ENCODE measurements around the gene IQCN.

The IQCN gene

DNA sequence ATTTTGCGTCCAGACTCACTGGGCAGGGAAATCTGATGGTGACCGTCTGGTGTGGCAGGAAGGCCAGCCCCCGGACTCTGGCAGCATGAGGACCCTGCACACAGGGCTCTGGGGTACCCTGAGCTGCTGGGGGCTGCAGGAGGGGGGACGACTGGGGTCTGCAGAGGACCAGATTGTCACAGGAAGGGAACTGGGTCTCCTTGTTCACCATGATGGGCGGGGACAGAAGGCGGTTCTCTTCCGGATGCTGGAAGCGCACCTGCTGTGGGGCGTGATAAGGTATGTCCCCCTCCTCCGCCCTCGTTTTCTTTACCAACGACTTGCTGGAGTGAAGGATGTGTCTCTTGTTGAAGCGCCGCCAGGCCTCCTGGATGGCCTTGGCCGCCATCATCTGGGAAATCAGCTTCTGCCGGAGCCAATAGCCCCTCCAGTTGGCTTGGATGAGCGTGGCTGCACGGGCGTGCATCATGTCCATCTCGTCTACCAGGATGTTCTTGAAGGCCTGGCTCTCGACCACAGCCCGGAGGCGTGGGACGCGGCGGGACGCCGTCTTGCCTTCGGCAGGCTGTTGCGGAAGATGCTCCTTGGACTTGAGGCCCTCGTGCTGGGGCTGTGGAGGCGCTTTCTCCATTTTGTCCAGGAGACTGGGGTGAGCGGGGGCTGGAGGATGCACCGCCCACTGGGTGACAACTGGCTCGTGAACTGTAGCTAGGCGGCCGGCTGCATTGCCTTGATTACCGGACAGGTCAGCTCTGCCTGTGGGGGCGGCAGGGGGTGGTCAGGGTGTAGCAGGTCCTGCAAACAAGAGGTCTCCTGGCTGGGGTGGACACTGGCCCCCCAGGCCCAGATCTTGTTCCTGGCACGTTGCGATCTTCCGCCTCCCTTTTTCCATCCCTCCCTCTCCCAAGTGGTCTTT, 7.2 kb downstream of the IQCN start:
- in situ Hi-C loops (cut with MboI; ENCODE audit: low sequenced_read_pairs): no loop called here

DNA sequence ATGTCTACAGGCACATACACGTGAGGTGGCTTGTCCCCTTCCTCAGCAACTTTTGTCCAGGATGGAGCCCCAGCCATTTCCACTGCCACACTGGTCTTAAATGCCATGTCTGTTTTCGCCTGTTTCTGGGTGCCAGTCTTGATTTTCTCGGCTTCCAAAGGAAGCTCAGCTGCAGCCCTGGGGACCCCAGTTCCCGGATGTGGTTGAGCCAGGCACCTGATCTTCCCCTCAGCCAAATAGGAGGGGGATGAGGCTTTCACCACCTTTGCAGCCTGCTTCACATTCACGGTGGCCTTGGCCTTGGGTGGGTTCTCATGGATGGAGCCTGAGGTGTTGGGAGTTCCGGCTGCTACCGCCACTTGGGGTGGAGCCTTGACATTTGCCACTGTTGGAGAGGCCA, 8.7 kb downstream of the IQCN start:
- in situ Hi-C loops (cut with MboI; ENCODE audit: low sequenced_read_pairs): no loop called here

DNA sequence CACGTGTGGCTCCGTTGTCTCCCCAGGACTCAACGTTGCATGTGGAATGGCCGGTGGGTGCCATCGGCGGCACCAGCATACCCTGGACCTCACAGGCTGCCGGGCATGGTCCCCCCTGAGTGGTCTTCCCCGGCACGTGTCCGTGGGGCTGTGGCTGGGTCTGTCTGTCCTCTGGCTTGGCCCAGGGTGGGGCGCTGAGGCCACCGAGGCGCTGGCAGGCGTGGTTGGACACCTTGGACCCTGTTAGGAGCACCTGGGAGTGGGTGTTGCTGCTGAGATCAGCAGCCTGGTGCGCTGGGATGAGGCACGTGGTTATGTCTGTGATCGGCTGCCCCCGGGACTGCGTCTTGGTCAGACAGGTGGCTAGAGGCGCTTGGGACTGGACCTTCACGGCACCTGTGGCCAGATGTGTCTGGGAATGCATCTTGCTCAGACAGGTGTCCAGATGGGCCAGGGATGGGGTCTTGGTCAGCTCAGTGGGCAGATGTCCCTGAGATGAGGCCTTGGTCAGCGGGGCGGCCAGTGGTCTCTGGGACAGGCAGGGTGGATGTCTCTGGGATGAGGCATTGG, 9.2 kb downstream of the IQCN start:
- in situ Hi-C loops (cut with MboI; ENCODE audit: low sequenced_read_pairs): no loop called here

DNA sequence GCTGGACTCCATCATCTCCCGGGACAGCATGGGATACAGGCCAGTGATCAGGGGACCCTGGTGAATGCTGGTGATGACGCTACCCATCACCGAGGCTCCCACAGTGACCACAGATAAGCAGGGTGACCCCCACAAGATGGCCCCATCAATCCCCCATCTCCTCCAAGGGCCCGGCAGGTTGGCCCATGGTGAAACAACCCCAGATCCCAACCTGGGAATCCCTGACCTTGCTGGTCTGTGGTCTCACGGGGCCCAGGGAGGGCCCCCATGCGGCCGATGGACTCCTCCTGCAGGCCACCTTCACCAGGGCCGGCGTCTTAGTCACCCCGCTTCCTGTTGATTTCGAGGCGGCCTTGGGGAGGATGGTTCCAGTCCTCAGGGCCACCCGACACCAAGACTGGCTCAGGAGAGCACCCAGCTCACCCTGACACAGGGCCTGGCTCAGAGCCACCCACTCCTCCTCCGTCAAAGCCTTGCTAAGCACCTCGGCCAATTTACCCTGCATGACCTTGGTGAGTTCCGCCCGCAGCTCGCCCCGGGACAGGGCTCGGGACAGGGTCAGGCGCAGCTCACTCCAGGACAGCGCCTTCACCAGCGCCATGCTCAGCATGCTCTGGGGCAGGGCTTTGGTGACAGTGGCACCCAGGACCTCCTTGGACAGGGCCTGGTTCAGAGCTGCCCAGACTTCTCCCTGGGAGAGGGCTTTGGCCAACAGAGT, 10.0 kb downstream of the IQCN start:
- in situ Hi-C loops (cut with MboI; ENCODE audit: low sequenced_read_pairs): no loop called here

DNA sequence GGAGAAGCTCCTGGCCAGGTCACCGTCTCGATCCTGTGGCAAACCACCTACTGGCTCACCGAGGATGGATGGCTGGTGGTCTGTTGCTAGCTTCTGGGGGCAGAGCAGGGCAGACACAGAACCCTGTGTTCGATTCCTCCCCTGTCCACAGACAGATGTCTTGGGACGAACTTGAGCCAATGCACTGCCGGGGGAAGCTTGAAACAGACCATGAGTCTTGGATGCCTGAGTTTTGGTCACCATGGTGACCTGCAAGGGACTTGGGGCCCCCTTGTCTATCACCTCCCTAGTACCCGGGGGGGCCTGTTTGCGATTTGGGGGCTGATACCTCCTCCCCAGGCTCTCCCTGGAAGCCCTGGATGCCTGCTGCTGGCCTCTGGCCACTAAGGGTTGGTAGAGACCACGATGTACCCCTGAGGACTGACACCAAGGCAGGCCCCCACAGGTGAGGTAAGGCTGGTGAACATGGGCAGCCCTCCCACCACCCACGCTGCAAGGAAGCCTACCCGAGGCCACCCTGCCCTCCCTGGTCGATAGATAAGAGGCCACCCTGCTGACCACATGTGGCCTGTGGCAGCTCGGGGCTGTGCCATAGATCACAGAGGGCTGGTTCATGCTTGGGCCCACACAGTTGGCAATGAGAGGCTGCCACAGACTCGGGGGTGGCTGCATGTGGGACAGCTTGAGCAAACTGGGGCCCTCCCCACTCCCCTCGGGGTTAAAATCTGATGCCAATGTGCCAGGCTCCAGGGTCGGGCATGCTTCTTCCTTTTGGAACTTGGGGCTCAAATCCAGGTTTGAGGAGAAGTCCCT, 10.7 kb downstream of the IQCN start:
- in situ Hi-C loops (cut with MboI; ENCODE audit: low sequenced_read_pairs): no loop called here

DNA sequence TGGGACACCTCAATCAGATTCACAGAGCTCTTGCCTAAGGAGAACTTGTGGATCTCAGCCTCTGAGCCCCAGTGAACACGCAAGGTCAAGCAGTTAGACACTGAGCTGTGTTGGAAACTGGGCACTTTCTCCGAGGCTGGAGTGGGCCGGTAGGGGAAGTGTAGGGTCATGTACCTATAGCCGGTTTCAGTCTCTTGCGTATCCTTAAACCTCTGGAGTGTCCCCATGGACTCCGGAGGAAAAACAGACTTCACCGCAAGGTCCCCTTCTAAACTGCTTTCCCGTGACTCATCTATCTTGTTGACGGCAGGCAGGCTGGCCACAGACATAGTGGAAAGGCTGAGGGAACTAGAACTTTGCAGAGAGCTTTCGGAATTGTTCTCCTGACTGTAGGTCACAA, 11.3 kb downstream of the IQCN start:
- in situ Hi-C loops (cut with MboI; ENCODE audit: low sequenced_read_pairs): no loop called here

DNA sequence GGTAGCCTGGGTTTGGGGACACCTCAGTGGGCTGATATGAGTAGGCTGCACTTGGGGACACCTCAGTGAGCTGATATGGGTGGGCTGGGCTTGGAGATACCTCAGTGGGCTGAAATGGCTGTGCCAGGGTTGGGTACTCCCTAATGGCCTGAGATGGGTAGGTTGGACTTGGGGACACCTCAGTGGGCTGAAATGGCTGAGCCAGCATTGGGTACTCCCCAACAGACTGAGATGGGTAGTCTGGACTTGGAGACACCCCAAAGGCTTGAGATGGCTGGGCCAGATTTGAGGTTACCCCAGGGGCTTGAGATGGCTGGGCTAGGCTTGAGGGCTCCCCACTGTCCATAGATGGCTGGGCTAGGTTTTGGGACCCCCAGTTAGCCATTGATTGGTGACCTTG, 12.1 kb downstream of the IQCN start:
- in situ Hi-C loops (cut with MboI; ENCODE audit: low sequenced_read_pairs): no loop called here

DNA sequence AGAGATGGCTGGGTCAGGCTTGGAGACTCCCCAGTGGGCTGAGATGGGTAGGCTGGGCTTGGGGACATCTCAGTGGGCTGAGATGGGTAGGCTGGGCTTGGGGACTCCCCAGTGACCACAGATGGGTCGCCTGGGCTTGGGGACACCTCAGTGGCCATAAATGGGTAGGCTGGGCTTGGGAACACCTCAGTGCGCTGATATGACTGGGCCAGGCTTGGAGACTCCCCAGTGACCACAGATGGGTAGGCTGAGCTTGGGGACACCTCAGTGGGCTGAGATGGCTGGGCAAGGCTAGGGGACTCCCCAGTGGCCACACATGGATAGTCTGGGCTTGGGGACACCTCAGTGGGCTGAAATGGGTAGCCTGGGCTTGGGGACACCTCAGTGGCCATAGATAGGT, 12.8 kb downstream of the IQCN start:
- in situ Hi-C loops (cut with MboI; ENCODE audit: low sequenced_read_pairs): no loop called here

DNA sequence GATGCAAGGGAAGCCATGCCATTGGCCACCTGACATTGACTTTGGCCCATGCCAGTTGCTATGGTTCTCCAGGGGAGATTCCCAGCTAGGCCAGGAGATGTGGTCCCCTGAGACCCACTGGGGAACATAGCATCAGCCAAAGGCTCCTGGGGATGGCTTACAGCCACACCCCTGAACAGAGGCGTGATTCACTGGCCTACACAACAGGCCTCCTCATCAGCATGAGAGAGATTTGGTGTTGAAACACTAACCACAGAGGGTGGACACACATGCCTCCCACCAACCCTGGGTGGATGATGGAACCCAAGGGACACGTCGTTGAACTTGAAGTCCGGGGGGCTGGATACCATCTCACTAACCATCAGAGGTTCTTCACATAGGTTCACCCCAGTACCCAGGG, 14.4 kb downstream of the IQCN start:
- in situ Hi-C loops (cut with MboI; ENCODE audit: low sequenced_read_pairs): no loop called here

DNA sequence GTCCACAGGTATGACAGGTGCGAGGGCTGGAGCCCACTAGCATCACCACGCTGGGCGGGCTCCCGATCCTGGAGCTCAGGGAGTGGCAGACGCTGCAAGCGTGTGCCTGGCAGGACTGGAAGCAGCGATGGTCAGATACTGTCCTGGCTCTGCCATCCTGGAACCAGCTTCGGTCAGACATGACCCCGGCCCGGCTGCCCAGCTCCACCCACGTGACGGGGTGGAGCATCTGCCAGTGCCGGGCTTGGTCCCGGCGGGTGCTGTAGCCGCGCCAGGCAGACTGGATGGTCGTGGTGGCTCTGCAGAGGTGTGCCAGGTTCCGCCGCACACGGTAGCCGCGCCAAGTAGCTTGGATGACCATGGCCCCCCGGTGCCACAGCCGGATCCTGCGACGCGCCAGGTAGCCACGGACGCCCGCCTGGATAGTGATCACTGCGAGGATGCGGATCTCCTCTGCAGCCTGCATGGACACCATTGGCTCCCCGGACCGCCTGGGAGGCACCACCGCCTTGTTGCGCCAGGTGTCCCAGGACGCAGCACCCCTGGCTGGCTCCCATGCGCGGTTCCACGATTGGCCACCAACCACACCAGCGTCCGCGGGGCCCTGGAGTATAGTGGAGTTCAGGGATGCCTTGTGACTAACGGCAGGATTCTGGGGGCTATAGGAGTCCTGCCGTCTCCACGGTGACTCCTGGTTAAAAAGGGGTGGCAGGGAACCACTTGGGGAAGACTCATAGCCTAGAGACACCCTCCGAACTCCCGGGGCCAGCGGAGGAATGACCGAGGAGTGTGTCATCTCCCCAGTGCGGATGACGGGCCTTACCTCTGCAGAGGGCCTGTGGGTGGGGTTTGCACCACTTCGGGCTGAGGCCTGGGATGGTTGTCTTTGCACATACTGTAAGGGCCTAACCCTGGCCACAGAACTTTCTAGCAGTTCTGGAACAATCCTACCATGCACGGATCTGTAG, 16.5 kb downstream of the IQCN start:
- in situ Hi-C loops (cut with MboI; ENCODE audit: low sequenced_read_pairs): no loop called here

DNA sequence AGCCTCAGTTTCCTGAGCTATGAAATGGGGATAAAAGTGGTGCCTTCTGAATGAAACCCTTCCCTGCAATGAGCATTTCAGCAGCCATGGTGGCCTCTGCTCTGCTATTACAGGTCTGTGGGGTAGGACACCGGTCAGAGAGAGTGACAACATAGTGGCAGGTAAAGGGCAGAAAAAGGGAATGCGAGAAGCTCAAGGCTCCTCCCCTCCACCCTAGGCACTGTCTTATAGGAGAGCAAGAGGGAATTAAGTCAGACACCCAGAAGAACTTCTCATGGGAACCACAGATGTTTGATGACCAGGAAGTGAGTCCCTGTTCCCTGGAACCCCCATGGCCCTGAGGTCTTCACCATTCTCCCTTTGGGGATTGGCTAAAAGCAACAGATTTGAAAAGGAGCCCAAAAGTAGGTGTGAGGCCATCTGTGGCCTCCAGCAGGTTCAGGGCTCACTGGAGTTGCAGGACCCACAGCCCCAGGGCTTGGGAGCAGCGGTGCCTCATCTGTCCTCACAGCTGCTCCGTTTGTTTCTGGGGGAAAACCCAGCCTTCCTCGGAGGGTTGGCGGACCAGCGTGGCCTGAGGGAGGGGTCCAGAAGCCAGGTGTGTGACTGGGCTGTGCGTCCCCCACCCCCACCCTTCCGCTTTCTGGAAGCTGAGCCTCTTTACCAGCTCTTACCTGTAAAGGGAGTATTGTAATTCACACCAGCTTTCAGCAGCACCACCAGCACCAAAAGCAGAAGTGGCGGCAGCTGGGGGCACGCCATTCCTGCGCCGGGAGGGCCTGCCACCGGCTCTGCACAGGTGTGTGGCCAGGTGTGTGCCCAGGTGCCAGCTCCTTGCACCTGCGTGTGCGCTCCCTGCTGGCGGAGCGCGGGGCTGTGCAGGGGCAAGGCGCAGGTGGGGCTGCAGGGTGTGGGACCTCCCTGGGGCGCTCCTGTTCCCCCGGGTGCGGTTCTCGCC, 19.4 kb downstream of the IQCN start:
- in situ Hi-C loops (cut with MboI; ENCODE audit: low sequenced_read_pairs): no loop called here

DNA sequence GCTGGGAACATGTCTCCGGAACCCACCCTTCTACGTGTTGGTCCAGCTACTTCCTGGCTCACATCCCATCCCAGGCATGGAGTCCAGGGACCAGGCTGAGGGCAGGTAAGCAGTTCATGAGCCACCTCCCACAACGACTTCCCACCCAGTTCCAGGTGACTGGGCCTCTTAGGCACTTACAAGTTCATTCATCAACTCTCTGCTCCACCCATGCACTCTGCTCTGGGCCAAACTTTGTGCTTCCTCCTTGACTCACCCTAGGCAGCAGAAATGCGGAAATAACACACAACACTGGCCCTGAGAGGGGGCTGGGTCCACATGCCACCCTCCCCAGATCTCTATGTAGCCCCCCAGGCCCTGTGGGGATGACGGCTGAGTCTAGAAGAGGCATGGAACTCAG, 20.5 kb downstream of the IQCN start:
- in situ Hi-C loops (cut with MboI; ENCODE audit: low sequenced_read_pairs): no loop called here

DNA sequence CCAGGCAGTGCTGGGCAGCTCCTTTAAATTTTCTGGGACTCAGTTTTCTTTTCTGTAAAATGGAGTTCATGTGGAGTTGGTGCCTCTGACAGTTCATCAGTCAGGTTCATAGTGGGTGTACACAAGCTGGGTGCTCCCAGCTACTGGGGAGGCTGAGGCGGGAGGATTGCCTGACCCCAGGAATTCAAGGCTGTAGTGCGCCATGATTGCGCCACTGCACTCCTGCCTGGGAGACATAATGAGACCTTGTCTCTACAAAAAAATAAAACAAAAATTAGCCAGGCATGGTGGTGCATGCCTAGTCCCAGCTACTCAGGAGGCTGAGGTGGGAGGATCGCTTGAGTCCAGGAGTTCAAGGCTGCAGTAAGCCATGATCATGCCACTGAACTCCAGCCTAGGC, 21.1 kb downstream of the IQCN start:
- in situ Hi-C loops (cut with MboI; ENCODE audit: low sequenced_read_pairs): no loop called here

DNA sequence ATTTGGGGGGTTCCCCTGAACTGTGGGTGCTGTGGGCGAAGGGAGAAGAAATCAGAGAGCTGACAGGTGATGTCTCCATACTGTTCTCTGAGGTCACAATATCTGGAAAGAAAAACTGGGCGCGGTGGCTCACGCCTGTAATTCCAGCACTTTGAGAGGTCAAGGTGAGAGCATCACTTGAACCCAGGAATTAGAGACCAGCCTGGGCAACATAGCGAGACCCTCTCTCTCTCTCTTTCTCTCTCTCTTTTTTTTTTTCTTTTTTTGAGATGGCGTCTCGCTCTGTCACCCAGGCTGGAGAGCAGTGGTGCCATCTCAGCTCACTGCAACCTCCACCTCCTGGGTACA, 21.9 kb downstream of the IQCN start:
- in situ Hi-C loops (cut with MboI; ENCODE audit: low sequenced_read_pairs): no loop called here

DNA sequence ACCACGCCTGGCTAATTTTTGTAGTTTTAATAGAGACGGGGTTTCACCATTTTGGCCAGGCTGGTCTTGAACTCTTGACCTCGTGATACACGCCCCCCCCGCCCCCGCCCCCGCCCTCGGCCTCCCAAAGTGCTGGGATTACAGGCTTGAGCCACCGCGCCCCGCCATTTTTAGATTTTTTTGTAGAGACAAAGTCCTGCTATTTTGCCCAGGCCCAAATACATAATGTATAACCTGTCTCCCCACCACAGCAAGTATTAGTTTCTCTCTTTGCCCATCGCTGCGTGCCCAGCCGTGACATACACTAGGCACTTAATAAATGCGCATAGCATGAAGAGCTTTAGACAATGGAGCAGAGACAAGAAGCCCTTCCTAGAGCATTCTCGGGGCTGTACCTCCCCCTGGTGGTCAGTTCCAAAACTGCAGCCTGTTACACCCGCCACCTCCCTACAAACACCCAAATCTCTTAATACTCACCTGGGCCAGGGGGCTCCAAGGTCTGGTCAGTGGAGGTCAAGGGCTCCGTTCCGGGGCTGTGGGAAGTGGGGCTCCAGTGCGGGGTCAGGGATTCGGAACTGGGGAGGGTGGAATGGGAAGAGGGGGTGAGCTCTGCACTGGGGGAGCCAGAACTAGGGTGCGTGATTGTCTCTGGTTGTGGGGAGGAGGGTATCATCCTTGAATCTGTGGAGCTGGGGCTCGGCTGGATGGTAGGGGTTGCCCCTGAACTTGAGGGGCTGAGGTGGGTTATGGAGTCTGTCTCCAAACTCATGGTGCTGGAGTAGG, 22.5 kb downstream of the IQCN start:
- in situ Hi-C loops (cut with MboI; ENCODE audit: low sequenced_read_pairs): no loop called here

DNA sequence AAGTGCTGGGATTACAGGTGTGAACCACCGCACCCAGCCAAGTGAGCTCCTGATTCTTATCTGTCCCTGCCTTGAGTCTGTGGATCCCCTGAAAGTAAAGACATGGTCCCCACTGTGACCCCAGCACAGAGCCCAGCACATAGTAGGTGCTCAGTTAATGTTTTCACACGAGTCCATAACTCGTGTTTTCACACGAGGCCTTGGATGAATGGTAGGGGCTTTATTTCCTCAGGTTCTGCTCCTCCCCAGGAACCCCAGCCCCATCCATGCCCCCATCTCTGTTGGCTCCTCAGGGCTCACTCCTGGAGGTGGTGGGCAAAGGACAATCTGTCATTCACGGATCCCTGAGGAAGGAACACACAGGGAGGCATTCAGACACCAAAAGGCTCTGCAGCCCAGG, 24.4 kb downstream of the IQCN start:
- in situ Hi-C loops (cut with MboI; ENCODE audit: low sequenced_read_pairs): no loop called here

DNA sequence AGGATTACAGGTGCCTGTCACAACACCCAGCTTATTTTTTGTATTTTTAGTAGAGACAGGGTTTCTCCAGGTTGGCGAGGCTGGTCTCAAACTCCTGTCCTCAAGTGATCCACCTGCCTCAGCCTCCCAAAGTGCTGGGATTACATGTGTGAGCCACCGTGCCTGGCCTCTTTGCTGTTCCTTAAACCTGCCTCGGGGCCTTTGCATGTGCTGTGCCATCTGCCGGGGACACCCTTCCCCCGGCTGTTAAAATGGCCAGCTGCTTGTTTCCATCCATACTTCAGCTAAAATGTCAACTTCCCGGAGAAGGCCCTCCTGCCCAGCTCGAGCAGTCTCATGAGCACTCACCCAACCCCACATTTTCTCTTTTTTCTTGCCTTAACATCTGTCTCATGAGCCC, 29.0 kb downstream of the IQCN start:
- in situ Hi-C loops (cut with MboI; ENCODE audit: low sequenced_read_pairs): no loop called here

DNA sequence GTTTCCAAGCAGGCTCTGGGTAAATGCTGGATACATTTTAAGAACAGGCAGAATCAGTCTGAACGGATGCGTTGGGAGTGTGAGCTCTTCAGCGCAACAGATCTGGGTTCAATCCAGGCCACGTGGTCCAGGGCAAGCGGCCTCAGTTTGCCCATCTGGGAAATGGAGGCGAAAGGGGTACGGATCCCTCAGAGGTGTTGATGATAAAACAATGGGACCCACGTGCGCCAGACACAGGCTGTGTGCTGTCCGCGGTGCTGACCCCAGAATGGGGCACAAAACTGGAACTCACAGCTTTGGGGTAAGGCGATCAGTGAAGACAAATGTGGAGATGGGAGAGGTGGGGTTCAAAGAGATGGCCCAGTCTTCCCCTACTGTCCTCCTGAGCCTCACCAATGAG, 34.9 kb downstream of the IQCN start:
- in situ Hi-C loops (cut with MboI; ENCODE audit: low sequenced_read_pairs): no loop called here

Data from HL-60/S4 treated with phorbol 12-myristate 13-acetate at 8.2 ng/mL for 4 days and 3 days (cell line).